GF-D8 (cell line): Measurements from ENCODE around the gene RPL13A.

ENCODE experiments used
- DNase-seq: peaks from one replicate; lab custom pipeline; 2025; lab: John Stamatoyannopoulos, UW

Gene RPL13A

GRCh38 chr19:49507803-49508494, 20.5 kb downstream of the RPL13A start:
- no peak for DNase-seq

- no peak for DNase-seq
These were observed 25.8 kb downstream of the RPL13A start for GRCh38 chr19:49512970-49513745.

GRCh38 chr19:49513746-49514118, 26.3 kb downstream of the RPL13A start:
- DNase-seq: no peak

- no peak for DNase-seq
These were observed 26.7 kb downstream of the RPL13A start for GRCh38 chr19:49514151-49514550.

GRCh38 chr19:49515767-49516166, 28.4 kb downstream of the RPL13A start:
- DNase-seq: peak; percentile 90

- no peak for DNase-seq
These were observed 30.6 kb downstream of the RPL13A start for GRCh38 chr19:49518033-49518432.

- DNase-seq: no peak
These were observed 33.4 kb downstream of the RPL13A start for GRCh38 chr19:49520705-49521319.

- DNase-seq: no peak
These were observed 37.5 kb downstream of the RPL13A start for GRCh38 chr19:49524812-49525455.

- no peak for DNase-seq
These were observed 40.9 kb downstream of the RPL13A start for GRCh38 chr19:49528211-49528771.

- DNase-seq: no peak
These were observed 43.3 kb downstream of the RPL13A start for GRCh38 chr19:49530708-49531107.

GRCh38 chr19:49533551-49534488, 46.4 kb downstream of the RPL13A start:
- peak; percentile 23 for DNase-seq

GRCh38 chr19:49534632-49535385, 47.4 kb downstream of the RPL13A start:
- DNase-seq: peak; percentile 55

- DNase-seq: no peak
These were observed 49.6 kb downstream of the RPL13A start for GRCh38 chr19:49536921-49537462.

GRCh38 chr19:49538643-49539042, 51.2 kb downstream of the RPL13A start:
- DNase-seq: no peak

GRCh38 chr19:49539192-49539952, 52.0 kb downstream of the RPL13A start:
- DNase-seq: no peak
